HepG2 (cell line): Measurements from ENCODE around the gene JMJD8. TPM values are rescaled to one million over a fixed set of nuclear protein-coding genes. Genes with fewer than 3 reads are reported as not detected.

Source experiments
- CENPBD1 ChIP-seq: sonication (generic); formaldehyde crosslinking; IDR thresholded peaks from 2 replicates; pipeline ENCODE4 v1.8.0; 2022; ENCODE audit warnings: missing genetic modification reagents, low read depth, mild to moderate bottlenecking, borderline replicate concordance
- CSRNP2 ChIP-seq: sonication (generic); formaldehyde crosslinking; conservative IDR thresholded peaks from 2 replicates; pipeline ENCODE4 v1.8.0; 2022; ENCODE audit warnings: low read depth, missing genetic modification reagents
- FOXC1 ChIP-seq: sonication (generic); formaldehyde crosslinking; IDR thresholded peaks from 2 replicates; pipeline ENCODE4 v1.8.0; 2022; ENCODE audit warnings: mild to moderate bottlenecking, missing genetic modification reagents, borderline replicate concordance
- FOXO1 ChIP-seq: sonication (generic); formaldehyde crosslinking; IDR thresholded peaks from 2 replicates; pipeline ENCODE4 v1.4.0; 2020; ENCODE audit warnings: missing genetic modification reagents
- GMEB1 ChIP-seq: sonication (generic); formaldehyde crosslinking; IDR thresholded peaks from 2 replicates; pipeline ENCODE4 v1.5.1; 2020; ENCODE audit warnings: missing genetic modification reagents, mild to moderate bottlenecking, borderline replicate concordance
- JDP2 ChIP-seq: sonication (generic); formaldehyde crosslinking; IDR thresholded peaks from 2 replicates; pipeline ENCODE4 v1.8.1; 2022; ENCODE audit warnings: missing genetic modification reagents, borderline replicate concordance
- JUND ChIP-seq: sonication (generic); formaldehyde crosslinking; IDR thresholded peaks from 2 replicates; pipeline ENCODE4 v1.8.0; 2022; ENCODE audit warnings: mild to moderate bottlenecking, missing genetic modification reagents
- KDM5A ChIP-seq: fragments of 200-600 bp; sonication (generic); IDR thresholded peaks from 2 replicates; pipeline ENCODE4 v1.7.0; 2018; ENCODE audit warnings: antibody characterized with exemption, mild to moderate bottlenecking, low read length, borderline replicate concordance
- MLX ChIP-seq: IDR thresholded peaks from 2 replicates; pipeline ENCODE4 v1.6.1; 2016
- NAIF1 ChIP-seq: sonication (generic); formaldehyde crosslinking; IDR thresholded peaks from 2 replicates; pipeline ENCODE4 v1.5.0; 2020; ENCODE audit warnings: mild to moderate bottlenecking, missing genetic modification reagents, borderline replicate concordance
- NR2C2 ChIP-seq: sonication (generic); formaldehyde crosslinking; IDR thresholded peaks from 2 replicates; pipeline ENCODE4 v1.4.0; 2020; ENCODE audit warnings: missing genetic modification reagents, mild to moderate bottlenecking, moderate library complexity, borderline replicate concordance
- RBAK ChIP-seq: sonication (generic); formaldehyde crosslinking; IDR thresholded peaks from 2 replicates; pipeline ENCODE4 v1.5.1; 2020; ENCODE audit warnings: mild to moderate bottlenecking, missing genetic modification reagents
- RBFOX2 ChIP-seq: fragments of 200-400 bp; formaldehyde crosslinking; IDR thresholded peaks from 2 replicates; pipeline ENCODE4 v1.6.1; 2017; ENCODE audit warnings: low read depth, mild to moderate bottlenecking, low read length
- RFXANK ChIP-seq: IDR thresholded peaks from 2 replicates; pipeline ENCODE4 v1.6.1; 2016
- SMYD3 ChIP-seq: sonication (generic); formaldehyde crosslinking; IDR thresholded peaks from 2 replicates; pipeline ENCODE4 v1.8.1; 2023; ENCODE audit warnings: mild to moderate bottlenecking, missing genetic modification reagents
- SNAI1 ChIP-seq: sonication (generic); formaldehyde crosslinking; IDR thresholded peaks from 2 replicates; pipeline ENCODE4 v1.5.0; 2020; ENCODE audit warnings: mild to moderate bottlenecking, missing genetic modification reagents, borderline replicate concordance
- SOX6 ChIP-seq, 2 experiments: fragments of 450-650 bp in 1 of 2; sonication (generic) in 1 of 2; formaldehyde crosslinking in 1 of 2; IDR thresholded peaks; 2 replicates each; pipeline versions ENCODE4 v1.4.0 to v1.6.1; 2017 to 2020; ENCODE audit warnings: antibody characterized with exemption in 1 of 2, mild to moderate bottlenecking in 1 of 2, missing genetic modification reagents in 1 of 2
- XRCC5 ChIP-seq: fragments of 200-400 bp; formaldehyde crosslinking; optimal IDR thresholded peaks from 2 replicates; pipeline ENCODE3; 2017; ENCODE audit warnings: mild to moderate bottlenecking, low read length
- ZGPAT ChIP-seq: IDR thresholded peaks from 2 replicates; pipeline ENCODE4 v1.6.1; 2016; ENCODE audit warnings: mild to moderate bottlenecking
- ZMYM4 ChIP-seq: sonication (generic); formaldehyde crosslinking; IDR thresholded peaks from 2 replicates; pipeline ENCODE4 v1.8.1; 2023; ENCODE audit warnings: mild to moderate bottlenecking, missing genetic modification reagents
- ZNF251 ChIP-seq: sonication (generic); formaldehyde crosslinking; IDR thresholded peaks from 2 replicates; pipeline ENCODE4 v1.9.0; 2021; ENCODE audit warnings: mild to moderate bottlenecking, missing genetic modification reagents
- ZNF558 ChIP-seq: sonication (generic); formaldehyde crosslinking; IDR thresholded peaks from 2 replicates; pipeline ENCODE4 v1.9.0; 2022; ENCODE audit warnings: mild to moderate bottlenecking, missing genetic modification reagents, borderline replicate concordance
- polyA plus RNA-seq, 8 experiments: library from polyadenylated mRNA; depleted of rRNA in 3 of 8; stranded (reverse) in 7 of 8; unstranded in 1 of 8; fragments of >200 nt; fragmentation: Illumina TruSeq in 4 of 8; extraction: Trizol in 4 of 8; gene quantifications; 2 replicates each; pipeline versions ENCODE4 v1.2.1 to v1.2.3, GENCODE V29; 2011 to 2016; ENCODE audit warnings: low read depth in 4 of 8, missing spikeins in 1 of 8, mixed read lengths in 1 of 8; ENCODE audit not compliant: insufficient read depth in 1 of 8
- total RNA-seq, 5 experiments: library from RNA; depleted of rRNA; stranded (reverse); fragments of >200 nt; fragmentation: Illumina TruSeq; extraction: Trizol; gene quantifications; 2 replicates each; pipeline ENCODE4 v1.2.3, GENCODE V29; 2016; ENCODE audit warnings: low read depth in 1 of 5

The JMJD8 gene
- total and polyA plus RNA-seq, 2 of the 13 experiments (the other 11 are each of a cell fraction or from before 2014, with no cell fraction given): 2.6 to 11.8 TPM

- TF ChIP-seq SMYD3 (CRISPR knock-in tag): no peak
- no peak for TF ChIP-seq RBAK (CRISPR knock-in tag)
- no peak for TF ChIP-seq XRCC5
- no peak for TF ChIP-seq SOX6 (IDR thresholded peaks at IDR 0.05)
- TF ChIP-seq SOX6 (CRISPR knock-in tag; IDR thresholded peaks at IDR 0.05): peak; percentile 37; the same call in 1 of the 2 replicates
- TF ChIP-seq ZNF558 (CRISPR knock-in tag): peak; percentile 77; the same call in 1 of the 2 replicates
- TF ChIP-seq CENPBD1 (CRISPR knock-in tag): no peak
- TF ChIP-seq NAIF1 (CRISPR knock-in tag): no peak
- TF ChIP-seq JUND (CRISPR knock-in tag): no peak
- TF ChIP-seq FOXO1 (CRISPR knock-in tag): no peak
- no peak for TF ChIP-seq CSRNP2 (CRISPR knock-in tag)
- no peak for TF ChIP-seq ZNF251 (CRISPR knock-in tag)
- TF ChIP-seq RFXANK (CRISPR knock-in tag): no peak
- TF ChIP-seq ZGPAT: no peak
- no peak for TF ChIP-seq FOXC1 (CRISPR knock-in tag)
- TF ChIP-seq JDP2 (CRISPR knock-in tag): no peak
- no peak; the same call in 1 of the 2 replicates for TF ChIP-seq ZMYM4
- no peak; the same call in none of the 2 replicates for TF ChIP-seq GMEB1
- no peak for TF ChIP-seq MLX
- TF ChIP-seq SNAI1 (CRISPR knock-in tag): no peak
- no peak; the same call in 1 of the 2 replicates for TF ChIP-seq KDM5A
- no peak; the same call in none of the 2 replicates for TF ChIP-seq NR2C2 (CRISPR knock-in tag)
- peak; percentile 73 for TF ChIP-seq RBFOX2
Observed at GRCh38 chr16:642189-643049, 41.7 kb downstream of the JMJD8 start (continued).
